Hematopoietic multipotent progenitor cell treated with erythropoietin and hydrocortisone succinate and interleukin-3 and kit ligand, for 4 days (in vitro differentiated cells): Measurements from ENCODE around the gene EIF2S3B.

Experiments used
- DNase-seq: peaks from one replicate; pipeline ENCODE4 v3.0.0-alpha.2; 2015

EIF2S3B gene

GRCh38 chr12:10554756-10555481, 49.2 kb downstream of the EIF2S3B start:
- DNase-seq, result no peak

- no peak for DNase-seq
Measured at GRCh38 chr12:10557329-10557728, 51.6 kb downstream of the EIF2S3B start.

GRCh38 chr12:10557766-10558165, 52.1 kb downstream of the EIF2S3B start:
- no peak for DNase-seq
